DOHH2 (cell line): Measurements from ENCODE around the gene TSTD1.

Experiments
- CTCF ChIP-seq: fragments of 200-600 bp; sonication (generic); IDR thresholded peaks from one replicate; pipeline ENCODE4 v1.5.1; 2014; ENCODE audit warnings: antibody characterized with exemption, mild to moderate bottlenecking, low read depth, low read length; ENCODE audit not compliant: poor library complexity, severe bottlenecking
- EZH2phosphoT487 ChIP-seq: fragments of 200-600 bp; sonication (generic); IDR thresholded peaks from 2 replicates; pipeline ENCODE4 v1.6.1; 2017; ENCODE audit warnings: borderline replicate concordance, mild to moderate bottlenecking, antibody characterized with exemption, low read length, moderate library complexity, mixed read lengths

- TF ChIP-seq EZH2phosphoT487, result no peak
- TF ChIP-seq CTCF, result no peak
Measured at GRCh38 chr1:161069731-161070270, 31.0 kb upstream of the TSTD1 start, which contains the start of gene ARHGAP30.
